GM18499 (cell line): ENCODE data around the gene RAB12.
"Not testable (repeated sequence)": the region's sequence is repeated elsewhere in the genome, so short reads cannot be mapped to it uniquely, and the experiment has no call there.

Source experiments
- ATAC-seq: cut with Tn5 transposase; IDR thresholded peaks from one replicate; pipeline ENCODE4 v1.9.1; 2021; ENCODE audit warnings: moderate number of reproducible peaks; ENCODE audit not compliant: insufficient read depth, unreplicated experiment

RAB12 gene

GRCh38 chr18:8610459-8610851 lies 1.2 kb downstream of the RAB12 start:
- no peak for ATAC-seq

GRCh38 chr18:8611916-8612576 lies 2.8 kb downstream of the RAB12 start:
- no peak for ATAC-seq

GRCh38 chr18:8614875-8615274 lies 5.6 kb downstream of the RAB12 start:
- no peak for ATAC-seq

DNA sequence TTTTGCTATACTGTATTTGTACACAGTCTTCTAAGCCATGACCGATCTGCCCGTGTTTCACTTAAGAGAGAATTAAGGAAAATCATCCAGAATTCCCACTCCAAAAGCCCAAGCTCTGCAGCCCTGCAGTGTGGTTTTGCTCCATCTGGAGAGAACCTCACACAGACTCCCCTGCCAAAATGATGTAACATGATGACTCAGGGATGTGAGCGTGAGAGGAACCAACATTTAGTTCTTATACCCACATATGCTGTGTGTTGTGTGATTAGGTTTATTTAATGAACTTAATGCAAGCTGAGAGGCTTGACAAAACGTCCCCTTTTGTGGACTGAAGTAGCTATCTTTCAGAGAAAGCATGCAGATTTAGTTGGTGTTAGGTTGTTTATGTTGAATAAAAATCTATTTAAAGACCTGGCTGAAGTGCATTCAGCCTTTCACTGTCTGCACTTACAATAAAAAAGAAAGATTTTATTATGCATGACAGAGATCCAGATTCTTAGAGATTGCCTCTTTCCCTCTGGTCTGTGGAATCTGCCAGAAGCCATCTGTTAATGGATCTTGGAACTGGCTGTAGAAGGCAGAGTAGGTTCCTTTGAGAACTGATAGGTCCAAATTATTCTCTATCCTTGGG lies 6.3 kb downstream of the RAB12 start:
- ATAC-seq = no peak

GRCh38 chr18:8616028-8616401 lies 6.8 kb downstream of the RAB12 start:
- ATAC-seq = no peak

DNA sequence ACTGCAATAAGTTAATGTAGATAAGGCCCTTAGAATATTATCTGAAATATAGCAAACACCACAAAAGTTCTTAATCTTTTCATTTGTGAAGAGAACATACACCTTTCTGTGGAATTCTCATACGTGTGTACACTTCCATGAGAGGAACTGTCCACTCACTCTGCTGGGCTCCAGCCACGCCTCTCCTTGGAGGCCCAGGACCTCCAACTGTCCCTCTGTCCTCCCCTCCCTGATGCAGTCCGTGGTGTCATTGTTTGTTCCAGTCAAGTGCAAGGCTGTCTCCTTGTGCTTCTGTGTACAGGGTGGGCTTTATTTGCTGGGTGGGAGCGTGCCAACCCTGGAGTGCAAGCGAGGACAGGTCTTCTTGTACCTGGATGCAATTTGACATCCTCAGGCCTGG lies 8.7 kb downstream of the RAB12 start:
- ATAC-seq = no peak

DNA sequence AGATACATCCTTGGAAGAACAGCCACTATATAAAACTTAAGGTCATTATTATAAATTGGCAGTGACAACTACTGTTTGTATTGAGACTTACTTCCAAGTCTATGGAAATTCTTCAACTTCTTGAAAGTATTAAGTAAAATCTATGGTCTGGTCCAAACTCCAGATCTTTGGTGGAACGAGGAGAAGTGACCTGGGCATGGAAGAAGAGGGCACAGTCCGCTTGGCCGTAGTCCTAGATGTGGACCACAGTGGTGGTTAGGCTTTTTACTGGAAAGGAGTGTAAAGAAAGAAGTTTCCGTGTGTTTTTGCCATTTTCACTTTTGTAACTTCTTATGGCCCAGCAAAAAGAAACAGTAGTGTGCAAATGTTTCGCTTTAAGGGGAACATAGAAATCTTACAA lies 9.8 kb downstream of the RAB12 start:
- ATAC-seq = no peak

DNA sequence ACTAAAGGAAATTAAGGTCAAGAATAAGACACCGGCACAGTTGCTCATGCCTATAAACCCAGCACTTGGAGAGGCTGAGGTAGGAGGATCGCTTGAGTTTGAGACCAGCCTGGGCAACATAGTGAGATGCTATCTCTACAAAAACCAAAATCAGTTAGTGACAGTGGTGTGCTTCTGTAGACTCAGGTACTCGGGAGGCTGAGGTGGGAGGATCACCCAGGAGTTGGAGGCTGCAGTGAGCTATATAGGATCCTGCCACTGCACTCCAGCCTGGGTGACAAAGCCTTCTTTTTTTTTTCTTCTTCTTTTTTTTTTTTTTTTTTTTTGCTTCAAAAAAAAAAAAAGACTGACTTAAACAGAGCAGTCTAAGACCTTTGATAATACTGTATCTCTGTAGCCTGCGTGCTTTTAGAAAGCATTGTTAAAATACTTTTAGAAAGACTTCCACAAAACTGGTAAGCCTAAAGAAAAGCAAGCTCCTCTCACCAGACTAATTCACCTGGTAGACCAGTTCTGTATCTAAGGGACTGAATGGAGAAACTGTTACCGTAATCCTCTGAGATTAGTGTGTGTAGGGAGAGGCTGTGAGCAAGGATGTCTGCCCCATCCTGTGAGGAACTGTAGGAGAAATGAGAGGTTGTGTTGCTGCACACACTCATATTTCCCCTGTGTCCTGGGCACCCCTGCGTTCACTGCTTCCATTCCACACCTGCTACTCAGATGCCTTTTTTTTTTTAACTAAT lies 10.8 kb downstream of the RAB12 start:
- no peak for ATAC-seq

GRCh38 chr18:8620845-8621244 lies 11.6 kb downstream of the RAB12 start:
- ATAC-seq = no peak

GRCh38 chr18:8622625-8623024 lies 13.4 kb downstream of the RAB12 start:
- ATAC-seq = not testable (repeated sequence)

DNA sequence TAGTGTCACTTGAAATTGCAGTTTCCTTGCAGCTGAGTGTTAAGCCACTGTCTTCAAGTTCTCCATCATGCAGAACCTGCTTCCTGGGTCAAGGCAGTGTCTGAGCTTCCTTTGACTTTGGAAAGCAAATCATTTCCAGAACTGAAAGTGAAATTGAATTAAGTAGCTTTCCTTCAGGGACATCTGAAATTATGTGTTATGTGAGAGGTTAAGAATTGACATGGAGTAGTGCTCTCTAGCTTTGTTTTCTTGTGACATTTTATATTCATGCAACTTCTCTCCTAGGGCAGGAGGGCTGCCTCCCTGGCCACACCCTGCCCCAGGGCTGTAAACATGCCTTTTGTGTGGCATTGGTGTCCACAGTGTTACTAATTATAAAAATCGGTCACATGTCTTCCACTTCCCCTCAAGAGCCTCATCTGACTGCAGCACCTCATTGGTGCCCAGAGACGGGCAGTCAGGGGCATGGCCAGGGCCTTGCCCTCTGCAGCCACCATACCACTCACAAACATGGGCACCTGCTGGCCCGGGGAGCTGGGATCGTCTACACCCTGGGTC lies 14.4 kb downstream of the RAB12 start:
- ATAC-seq = no peak

- no peak for ATAC-seq
These were observed 16.3 kb downstream of the RAB12 start for GRCh38 chr18:8625461-8626092.

- no peak for ATAC-seq
These were observed 17.3 kb downstream of the RAB12 start for GRCh38 chr18:8626414-8627106.

- ATAC-seq = no peak
These were observed 17.9 kb downstream of the RAB12 start for GRCh38 chr18:8627107-8627472.

GRCh38 chr18:8627540-8627939 lies 18.3 kb downstream of the RAB12 start:
- ATAC-seq = no peak

- no peak for ATAC-seq
These were observed 20.4 kb downstream of the RAB12 start for GRCh38 chr18:8629602-8630001.

GRCh38 chr18:8630546-8630945 lies 21.3 kb downstream of the RAB12 start:
- ATAC-seq = no peak

DNA sequence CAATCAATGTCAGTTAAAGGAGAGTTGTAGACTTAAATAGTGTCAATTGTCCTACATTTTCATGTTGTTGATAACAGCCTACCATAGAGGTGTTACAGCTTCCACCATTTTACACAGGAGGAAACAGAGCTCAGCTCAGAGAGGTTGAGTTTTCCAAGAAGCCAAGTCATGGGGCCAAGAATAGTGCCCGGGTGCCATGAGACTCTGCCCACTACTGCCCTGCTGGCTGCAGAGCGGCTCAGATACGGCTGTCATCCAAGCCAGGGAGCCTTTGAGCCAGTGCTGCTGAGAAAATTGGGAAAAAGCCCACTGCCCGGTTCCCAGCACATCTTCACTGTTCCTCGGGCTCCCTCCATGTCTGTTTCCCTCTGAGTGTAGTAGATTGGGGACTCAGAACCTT lies 22.0 kb downstream of the RAB12 start:
- ATAC-seq = no peak

- no peak for ATAC-seq
These were observed 23.1 kb downstream of the RAB12 start for GRCh38 chr18:8632386-8632785.

- ATAC-seq = no peak
These were observed 25.3 kb downstream of the RAB12 start for GRCh38 chr18:8634508-8634907.
